Psoas muscle (tissue), 8 donors: ENCODE measurements around the gene IL1B. TPM values are rescaled to one million over a fixed set of nuclear protein-coding genes. Genes with fewer than 3 reads are reported as not detected.

Experiments used
- ATAC-seq, 4 donors: fragments of 200-7000 bp; cut with Tn5 transposase; one replicate each; pipeline ENCODE4 v1.9.1; 2020; ENCODE audit warnings: moderate library complexity in 3 of 4, mild to moderate bottlenecking in 2 of 4
- DNase-seq, 2 donors: peaks; one replicate each; pipeline ENCODE4 v3.0.0-alpha.2; 2020
- H3K27ac ChIP-seq: fragments of 200-600 bp; one replicate; pipeline ENCODE4 v1.8.0; 2022
- H3K27me3 ChIP-seq, 3 donors: fragments of 200-600 bp in 1 of 3; one replicate each; pipeline versions ENCODE4 v1.6.1 to v1.8.0; 2013 to 2022; ENCODE audit warnings: low read length in 2 of 3, mild to moderate bottlenecking in 2 of 3, moderate library complexity in 1 of 3; ENCODE audit not compliant: insufficient read depth in 3 of 3
- H3K36me3 ChIP-seq, 2 donors: fragments of 200-600 bp in 1 of 2; one replicate each; pipeline versions ENCODE4 v1.6.1 to v1.8.0; 2013 to 2022; ENCODE audit warnings: low read depth in 1 of 2, mild to moderate bottlenecking in 1 of 2, moderate library complexity in 1 of 2; ENCODE audit not compliant: insufficient read depth in 1 of 2
- H3K4me1 ChIP-seq: fragments of 200-600 bp; one replicate; pipeline ENCODE4 v1.8.0; 2022
- H3K4me3 ChIP-seq: fragments of 200-600 bp; one replicate; pipeline ENCODE4 v1.8.0; 2022; ENCODE audit warnings: mild to moderate bottlenecking
- H3K9me3 ChIP-seq: fragments of 200-600 bp; one replicate; pipeline ENCODE4 v1.8.0; 2022
- CTCF ChIP-seq: fragments of 200-600 bp; IDR thresholded peaks from one replicate; pipeline ENCODE4 v1.8.0; 2022; ENCODE audit warnings: antibody characterized with exemption
- WGBS, 3 donors: extraction: QIAGEN DNeasy Blood & Tissue Kit; methylation state at CpG; one replicate each; pipeline versions ENCODE4 v1.1.6 to v1.1.7; 2013; 5-methylcytosine and 5-hydroxymethylcytosine counted together
- intact Hi-C, 2 donors: fragments of 100-400 bp; cut with DNase I; formaldehyde crosslinking; loops; one replicate each; pipeline versions ENCODE4 v1.11.0 to v1.14.2; 2022
- polyA plus RNA-seq, 3 donors: library from polyadenylated mRNA; stranded (reverse); fragments of 200-250 nt; gene quantifications; one replicate each; pipeline ENCODE4 v1.2.3, GENCODE V29; 2013
- total RNA-seq, 4 donors: library from RNA; stranded (reverse); fragmentation: NEBNext Ultra II Directional in 2 of 4; extraction: Animal tissue kit (Norgen Biotek cat#: 25700) in 2 of 4; gene quantifications; one replicate each; pipeline versions ENCODE4 v1.2.1 to v1.2.4, GENCODE V29; 2021 to 2023
- donor health status: healthy with polysubstance abuse.
- donor health status: DM: no; HTN: no; CAD: no; lungs with moderate emphysema.
- donor health status: Bipolar disorder and iron deficiency.
- donor health status: healthy.
- donor health status: DM: yes; HTN: yes; CAD: no.
- donor health status: DM: no; HTN: no; CAD: no.
- donor health status: DM: no; HTN: no; CAD: no.
- donor health status: DM: yes; HTN: yes; CAD: no.

The IL1B gene
- total and polyA plus RNA-seq, 7 donors, result 0.06 to 0.42 (median 0.27) TPM; not detected in 1

DNA sequence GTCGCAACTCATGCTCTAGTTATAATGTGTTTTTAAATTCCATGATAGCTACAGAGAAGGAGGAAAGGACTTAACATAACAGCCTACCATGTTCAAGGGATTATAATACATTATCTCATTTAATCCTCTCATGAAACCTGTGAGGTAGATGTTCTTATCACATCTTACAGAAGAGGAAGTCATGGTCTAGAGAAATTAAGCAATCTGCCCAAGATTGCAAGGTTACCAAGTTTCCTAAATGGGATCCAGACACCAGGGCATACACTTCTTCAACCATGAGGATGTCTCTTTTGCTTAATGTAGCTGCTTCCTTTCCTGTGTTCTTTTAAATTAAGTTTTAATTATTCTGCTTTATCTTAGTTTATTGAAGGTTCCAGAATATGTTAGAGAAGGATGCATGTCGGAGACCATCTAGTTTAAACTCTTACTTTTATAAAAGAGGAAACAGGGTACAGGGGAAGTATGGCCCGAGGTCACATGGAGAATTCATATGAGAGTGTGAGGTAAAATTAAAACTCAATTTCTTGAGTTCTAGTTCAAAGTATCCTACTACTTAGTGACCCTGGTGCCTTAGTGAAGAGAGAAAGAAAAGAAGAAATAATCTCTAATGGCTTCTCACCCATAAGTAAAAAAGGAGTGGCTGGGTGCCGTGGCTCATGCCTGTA is 48.7 kb downstream of the IL1B start:
- H3K27ac ChIP-seq, result no peak overlapping the region
- no peaks in the 10 kb centered on the region for H3K9me3 ChIP-seq
- 86 to 92% (median 86%) methylated on average over 4 of the region's 4 CpGs for WGBS, 3 donors
- H3K36me3 ChIP-seq, result no peaks in the 10 kb centered on the region
- no peaks in the 10 kb centered on the region for H3K4me1 ChIP-seq
- DNase-seq (no peak), ATAC-seq (no peak)
- H3K4me3 ChIP-seq, result no peak overlapping the region
- intact Hi-C loops, result no loop called here
- TF ChIP-seq CTCF, result no peak
- no peaks in the 10 kb centered on the region for H3K27me3 ChIP-seq

DNA sequence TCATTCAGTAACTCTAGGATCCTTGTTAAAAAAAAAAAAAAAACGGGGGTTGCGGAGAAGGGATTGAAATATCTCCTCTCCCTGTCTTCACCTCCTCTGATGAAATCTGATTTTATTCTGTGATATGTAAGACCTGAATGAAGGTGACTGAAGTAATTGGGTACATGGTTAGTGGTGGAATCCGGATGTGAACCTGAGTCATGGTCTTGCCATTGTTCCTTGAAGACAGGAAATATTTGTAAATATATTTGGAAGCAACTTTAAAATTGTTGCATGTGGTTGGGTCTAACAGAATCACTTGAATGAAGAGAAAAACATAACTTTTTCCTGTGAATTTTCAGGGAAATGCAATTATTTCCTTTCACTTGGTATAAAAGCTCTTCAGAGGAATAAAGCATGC is 49.3 kb downstream of the IL1B start:
- ATAC-seq, result no peak
- Histone ChIP-seq H3K27me3 (no peaks in the 10 kb centered on the region), H3K36me3 (no peaks in the 10 kb centered on the region), H3K4me1 (no peaks in the 10 kb centered on the region), H3K4me3 (no peak overlapping the region), H3K9me3 (no peaks in the 10 kb centered on the region), H3K27ac (no peak overlapping the region)
- 78 to 85% (median 80%) methylated on average over 3 of the region's 3 CpGs for WGBS, 3 donors
- no peak for DNase-seq
- no peak for TF ChIP-seq CTCF
- intact Hi-C loops, result no loop called here

DNA sequence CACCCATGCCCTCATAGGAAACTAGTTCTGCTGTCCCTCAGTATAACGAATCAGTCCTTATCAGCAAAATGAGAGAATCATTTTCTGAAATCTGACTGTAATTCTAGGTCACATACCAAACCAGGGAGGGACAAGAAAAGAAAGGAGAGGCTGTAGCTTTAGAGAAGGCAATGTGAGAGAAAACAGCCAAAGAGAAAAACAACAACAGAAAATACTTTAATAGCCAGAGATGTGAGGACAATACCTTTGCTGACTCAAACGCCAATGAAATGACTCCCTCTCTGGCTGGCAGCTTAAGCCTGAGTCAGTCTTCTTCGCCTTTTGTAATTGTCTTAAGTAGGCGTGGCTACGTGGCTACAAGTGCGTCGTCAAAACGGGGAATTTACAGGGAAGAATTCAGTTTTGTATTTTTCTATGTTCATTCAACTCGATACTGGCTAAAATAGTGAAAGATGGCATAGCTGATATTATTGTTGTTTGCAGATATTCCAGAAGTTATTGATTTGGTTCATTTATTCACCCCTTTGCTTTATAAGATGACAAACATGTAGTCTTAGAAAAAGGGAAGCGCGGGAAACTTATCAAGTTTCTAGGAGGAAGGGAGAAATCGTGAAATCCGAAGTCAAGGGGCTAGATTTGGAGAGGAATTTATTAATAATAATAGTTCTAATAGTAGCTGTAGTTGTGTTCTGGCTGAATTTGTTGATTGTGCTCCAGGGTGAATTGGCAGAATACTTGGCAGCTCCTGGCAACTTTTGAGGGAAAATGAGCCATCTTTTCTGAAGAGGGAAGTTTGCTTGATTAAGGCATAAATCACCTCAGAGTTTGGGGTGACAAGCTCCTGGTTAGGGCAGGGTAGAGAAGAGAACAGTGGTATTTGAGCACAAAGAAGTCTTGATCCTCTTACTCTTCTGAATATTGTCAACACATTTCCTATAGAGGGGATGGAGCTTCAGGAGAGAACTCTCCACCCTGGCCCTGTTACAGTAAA is 52.1 kb downstream of the IL1B start, which contains the start of gene IL1A:
Gene IL1A, minus strand, starts transcription at position 295 of the 991 bp plus-strand sequence. CDS start 723 bp downstream, outside the sequence.
- Histone ChIP-seq H3K9me3 (no peaks in the 10 kb centered on the region), H3K36me3 (no peaks in the 10 kb centered on the region), H3K27ac (no peak within 1 kb of the TSS), H3K4me1 (no peaks in the 10 kb centered on the region), H3K4me3 (no peak within 1 kb of the TSS), H3K27me3 (no peaks in the 10 kb centered on the region)
- TF ChIP-seq CTCF, result no peak
- no peak for DNase-seq
- intact Hi-C loops, result no loop called here
- 37 to 46% (median 39%) methylated on average over 13 of the region's 13 CpGs for WGBS, 3 donors
- ATAC-seq, result no peak

DNA sequence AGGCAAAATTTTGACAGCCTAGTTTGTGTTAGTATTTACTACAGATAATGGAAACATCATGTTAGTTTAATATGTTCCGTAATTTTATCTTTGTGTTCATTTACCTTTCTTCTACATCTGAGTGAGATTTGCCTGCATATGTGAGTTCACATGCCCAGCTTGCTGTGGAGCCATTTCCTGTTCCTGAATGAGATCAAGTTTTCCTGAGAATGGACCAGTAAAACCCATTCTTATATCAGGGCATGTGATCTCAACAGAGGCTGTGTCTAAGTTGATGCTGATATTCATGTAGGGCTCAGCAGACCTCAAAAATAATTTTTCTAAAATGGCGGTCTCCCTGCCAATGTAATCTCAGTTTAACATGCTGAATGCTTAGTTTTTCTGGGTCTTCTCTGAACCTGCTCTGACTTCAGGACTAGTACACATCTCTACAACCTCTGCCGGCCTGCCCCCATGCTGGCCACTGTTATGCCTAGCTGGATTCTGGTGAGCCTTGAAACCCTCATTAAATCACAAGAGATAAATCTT is 53.3 kb downstream of the IL1B start:
- no peaks in the 10 kb centered on the region for H3K9me3 ChIP-seq
- DNase-seq (no peak), ATAC-seq (no peak)
- H3K27ac ChIP-seq, result no peak overlapping the region
- no peaks in the 10 kb centered on the region for H3K36me3 ChIP-seq
- H3K4me3 ChIP-seq, result no peak overlapping the region
- intact Hi-C loops, result no loop called here
- 91 to 94% (median 93%) methylated on average over 3 of the region's 3 CpGs for WGBS, 3 donors
- TF ChIP-seq CTCF, result no peak
- H3K27me3 ChIP-seq, result no peaks in the 10 kb centered on the region
- no peaks in the 10 kb centered on the region for H3K4me1 ChIP-seq
